Activated CD8-positive, alpha-beta memory T cell treated with anti-CD3 and anti-CD28 coated beads for 24 hours (primary cell): ENCODE results near the gene ARHGAP4.

Source experiments
- DNase-seq: peaks from one replicate; pipeline ENCODE4 v3.0.0-alpha.2; 2020

ARHGAP4 gene

GRCh38 chrX:153925739-153926551, at the start of gene ARHGAP4:
ARHGAP4 (minus strand) TSS chrX:153926264; CDS start chrX:153926202, 62 bp downstream.
- DNase-seq, result peak; percentile 78

GRCh38 chrX:153974726-153975286, 48.7 kb upstream of the ARHGAP4 start:
- DNase-seq, result no peak

GRCh38 chrX:153974003-153974725, 48.1 kb upstream of the ARHGAP4 start:
- no peak for DNase-seq

- no peak for DNase-seq
These were observed 47.3 kb upstream of the ARHGAP4 start for GRCh38 chrX:153973127-153974002.

GRCh38 chrX:153972368-153973126, 46.5 kb upstream of the ARHGAP4 start, which contains the start of gene TMEM187:
TMEM187 (plus strand) TSS chrX:153972754; CDS start chrX:153982063, 9,309 bp downstream.
- DNase-seq, result peak; percentile 95

GRCh38 chrX:153971450-153972367, 45.6 kb upstream of the ARHGAP4 start, which contains the start of gene HCFC1:
HCFC1 (minus strand) TSS chrX:153971818; CDS start chrX:153970840, 978 bp downstream.
- DNase-seq, result peak; percentile 97

GRCh38 chrX:153971124-153971449, 45.0 kb upstream of the ARHGAP4 start:
- peak; percentile 94 for DNase-seq

- no peak for DNase-seq
These were observed 44.5 kb upstream of the ARHGAP4 start for GRCh38 chrX:153970357-153971123.

GRCh38 chrX:153969904-153970356, 43.9 kb upstream of the ARHGAP4 start:
- DNase-seq, result no peak

- DNase-seq, result no peak
These were observed 43.2 kb upstream of the ARHGAP4 start for GRCh38 chrX:153969125-153969903.

GRCh38 chrX:153968754-153969124, 42.7 kb upstream of the ARHGAP4 start:
- no peak for DNase-seq

GRCh38 chrX:153968255-153968654, 42.2 kb upstream of the ARHGAP4 start:
- DNase-seq, result no peak

- no peak for DNase-seq
These were observed 41.6 kb upstream of the ARHGAP4 start for GRCh38 chrX:153967536-153968224.

GRCh38 chrX:153966841-153967535, 40.9 kb upstream of the ARHGAP4 start:
- no peak for DNase-seq

GRCh38 chrX:153966283-153966688, 40.2 kb upstream of the ARHGAP4 start:
- no peak for DNase-seq

GRCh38 chrX:153965406-153965805, 39.3 kb upstream of the ARHGAP4 start:
- DNase-seq, result no peak

- DNase-seq, result no peak
These were observed 38.0 kb upstream of the ARHGAP4 start for GRCh38 chrX:153964105-153964504.

GRCh38 chrX:153963546-153963945, 37.5 kb upstream of the ARHGAP4 start:
- DNase-seq, result no peak
